ENCODE data around the gene NBPF1. TPM values are rescaled to one million over a fixed set of nuclear protein-coding genes. Genes with fewer than 3 reads are reported as not detected.
"Not testable (repeated sequence)": the region's sequence is repeated elsewhere in the genome, so short reads cannot be mapped to it uniquely, and the experiment has no call there.

The NBPF1 gene
- total RNA-seq (2021) = 27.7 and 29.3 TPM in 2 replicates
- long read RNA-seq, transcript NBPF1-205 (3 exons, 2,755 nt) = major isoform, 5 of 58 reads
- long read RNA-seq, partial matches to known transcripts = 35 of 58 reads
- long read RNA-seq, other reads (novel, unspliced or antisense) = 14 of 58 reads

DNA sequence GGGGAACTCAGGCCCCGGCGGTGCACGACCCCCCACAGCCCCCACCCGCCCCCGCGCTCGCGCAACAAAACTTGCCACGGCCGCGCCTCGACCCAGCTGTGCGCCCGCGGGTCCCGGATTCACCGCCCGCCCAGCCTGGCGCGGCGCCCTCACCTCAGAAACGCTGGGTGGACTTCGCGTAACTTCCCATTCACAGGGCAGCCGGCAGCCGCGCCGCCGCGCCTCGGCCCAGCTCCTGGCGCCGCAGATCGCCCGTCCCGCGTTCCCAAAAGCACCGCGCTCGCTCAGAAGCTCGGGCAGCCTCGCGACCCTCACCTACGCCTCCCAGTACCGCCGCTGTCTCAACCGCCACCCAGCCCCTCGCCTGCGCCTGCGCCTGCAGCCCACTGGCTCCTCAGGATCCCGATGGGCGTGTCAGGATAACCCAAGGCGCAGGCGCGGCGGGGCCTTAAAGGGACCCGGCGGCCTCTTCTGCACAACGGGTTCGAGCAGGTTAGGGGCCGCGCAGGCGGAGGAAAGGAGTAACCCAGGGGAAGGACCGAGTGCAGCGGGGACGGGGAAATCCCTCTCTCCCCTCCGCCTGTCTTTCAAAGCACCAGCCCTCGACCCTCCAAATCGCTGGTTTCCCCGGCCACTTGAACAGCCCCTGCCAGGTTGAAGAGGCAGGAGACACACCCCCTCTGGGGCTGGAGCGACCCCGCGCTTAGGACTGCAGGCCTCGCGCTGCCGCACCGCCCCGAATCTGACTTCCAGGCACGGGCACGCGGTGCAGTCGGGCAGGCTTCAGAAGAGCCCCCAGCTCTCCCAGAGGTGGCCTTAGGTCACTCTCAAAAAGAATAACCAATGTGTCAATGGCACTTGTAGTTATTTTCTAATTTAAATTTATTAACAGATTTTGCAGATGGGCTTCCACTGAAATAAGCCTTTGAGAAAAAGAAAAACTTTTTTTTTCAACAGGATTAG is at the start of gene NBPF1:
Gene NBPF1, minus strand, starts transcription at position 380 of the 963 bp plus-strand sequence.
- H3K4me3 Mint-ChIP-seq = no peak within 1 kb of the TSS
- no peak; the same call in 2 of the 3 replicates for TF ChIP-seq CTCF (conservative IDR thresholded peaks at IDR 0.05)
- no CpG with 5 or more reads among the region's 82 CpGs for WGBS (ENCODE audit: extremely low coverage, insufficient read length, low lambda C conversion rate)

DNA sequence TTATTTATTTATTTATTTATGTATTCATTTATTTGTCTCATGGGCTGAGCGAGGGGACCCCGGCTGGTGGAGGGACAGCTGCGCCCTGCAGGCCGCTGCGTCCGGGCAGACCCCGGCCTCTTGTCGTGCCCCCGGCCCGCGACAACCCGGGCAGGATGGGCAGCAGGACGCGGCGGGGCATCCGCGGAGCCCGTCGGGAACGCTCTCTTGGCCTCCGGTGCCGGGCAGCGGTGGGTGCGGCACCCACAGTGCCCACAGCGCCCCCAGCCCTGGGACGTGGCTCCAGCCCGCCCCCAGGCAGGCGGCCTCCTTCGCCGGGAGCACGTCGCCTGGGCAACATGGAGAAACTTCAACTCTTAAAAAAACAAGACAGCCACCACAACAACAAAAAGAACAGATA is 44.9 kb upstream of the NBPF1 start:
- H3K27ac Mint-ChIP-seq; H3K79me1 ChIP-seq (ENCODE audit: insufficient read depth, low read depth, low read length, poor library complexity, severe bottlenecking); H3K23me2 ChIP-seq (ENCODE audit: insufficient read length, low read depth, low read length, poor library complexity, severe bottlenecking); H3K27me3 ChIP-seq (ENCODE audit: insufficient read depth, low read length); H2AFZ ChIP-seq (ENCODE audit: low read length); H4K5ac ChIP-seq (ENCODE audit: insufficient read length, low read depth, low read length); H3K36me3 Mint-ChIP-seq (ENCODE audit: insufficient read depth in 1 of 3, low read depth in 3 of 3); H2BK12ac ChIP-seq (ENCODE audit: insufficient read length, low read depth, low read length); H3K27ac ChIP-seq (ENCODE audit: insufficient read length, low read depth, low read length); H2BK15ac ChIP-seq (ENCODE audit: low read depth, low read length); H3K18ac ChIP-seq (ENCODE audit: insufficient read length, low read depth, low read length); H3K23ac ChIP-seq (ENCODE audit: insufficient read length, low read depth, low read length); H3K4me2 ChIP-seq (ENCODE audit: insufficient read depth, insufficient read length, low read length); H2BK120ac ChIP-seq (ENCODE audit: low read depth, low read length, poor library complexity, severe bottlenecking); DNase-seq; H3K56ac ChIP-seq (ENCODE audit: insufficient read length, low read depth, low read length); H2AK5ac ChIP-seq (ENCODE audit: insufficient read length, low read length); H3K27me3 Mint-ChIP-seq (ENCODE audit: low read depth); H3K9me3 Mint-ChIP-seq; H3K4me1 ChIP-seq (ENCODE audit: insufficient read depth, low read length); H3K9ac ChIP-seq (ENCODE audit: extremely low read depth, insufficient read length, low read length); H3K4me3 Mint-ChIP-seq; H3K79me2 ChIP-seq (ENCODE audit: insufficient read depth, low read length); H2BK20ac ChIP-seq (ENCODE audit: low read depth, low read length, poor library complexity, severe bottlenecking); H3K4me1 Mint-ChIP-seq; H3K9me3 ChIP-seq (ENCODE audit: control insufficient read depth, low read depth, low read length); H4K8ac ChIP-seq (replicated peaks; ENCODE audit: insufficient read length, low read depth, low read length); H3K14ac ChIP-seq (ENCODE audit: insufficient read depth, low read length); H4K91ac ChIP-seq (ENCODE audit: insufficient read length, low read depth, low read length); H2BK5ac ChIP-seq (ENCODE audit: insufficient read length, low read length); H3T11ph ChIP-seq (ENCODE audit: low read length); H4K20me1 ChIP-seq (ENCODE audit: control insufficient read depth, insufficient read depth, insufficient read length); H3K4ac ChIP-seq (ENCODE audit: low read depth, low read length): not testable (repeated sequence)
- WGBS (ENCODE audit: extremely low coverage, insufficient read length, low lambda C conversion rate) = no CpG with 5 or more reads among the region's 32 CpGs

More for the DNA sequence above, at the start of gene NBPF1:
- Histone ChIP-seq H2BK20ac (ENCODE audit: low read depth, low read length, poor library complexity, severe bottlenecking) (no peak within 1 kb of the TSS), H3K23ac (ENCODE audit: insufficient read length, low read depth, low read length) (no peak within 1 kb of the TSS), H2BK15ac (ENCODE audit: low read depth, low read length) (no peak within 1 kb of the TSS), H2AFZ (ENCODE audit: low read length) (peak within 1 kb of the TSS; percentile 1), H3T11ph (ENCODE audit: low read length) (no peak within 1 kb of the TSS), H3K14ac (ENCODE audit: insufficient read depth, low read length) (peak within 1 kb of the TSS; percentile 72), H3K27me3 (ENCODE audit: insufficient read depth, low read length) (peaks cover 6% of the 10 kb centered on the region; the same call in 1 of the 2 replicates), H4K91ac (ENCODE audit: insufficient read length, low read depth, low read length) (no peak within 1 kb of the TSS), H3K79me1 (ENCODE audit: insufficient read depth, low read depth, low read length, poor library complexity, severe bottlenecking) (no peaks in the 10 kb centered on the region), H3K56ac (ENCODE audit: insufficient read length, low read depth, low read length) (no peak within 1 kb of the TSS), H3K9ac (ENCODE audit: extremely low read depth, insufficient read length, low read length) (peak within 1 kb of the TSS; percentile 25), H2BK12ac (ENCODE audit: insufficient read length, low read depth, low read length) (no peak within 1 kb of the TSS), H3K9me3 (ENCODE audit: control insufficient read depth, low read depth, low read length) (no peaks in the 10 kb centered on the region), H3K27ac (ENCODE audit: insufficient read length, low read depth, low read length) (no peak within 1 kb of the TSS), H4K5ac (ENCODE audit: insufficient read length, low read depth, low read length) (no peak within 1 kb of the TSS), H4K8ac (replicated peaks; ENCODE audit: insufficient read length, low read depth, low read length) (no peak within 1 kb of the TSS), H3K23me2 (ENCODE audit: insufficient read length, low read depth, low read length, poor library complexity, severe bottlenecking) (peaks cover 15% of the 10 kb centered on the region), H4K20me1 (ENCODE audit: control insufficient read depth, insufficient read depth, insufficient read length) (no peaks in the 10 kb centered on the region), H2BK5ac (ENCODE audit: insufficient read length, low read length) (no peak within 1 kb of the TSS), H3K79me2 (ENCODE audit: insufficient read depth, low read length) (no peaks in the 10 kb centered on the region), H2BK120ac (ENCODE audit: low read depth, low read length, poor library complexity, severe bottlenecking) (no peak within 1 kb of the TSS), H3K4ac (ENCODE audit: low read depth, low read length) (no peak within 1 kb of the TSS), H3K4me1 (ENCODE audit: insufficient read depth, low read length) (no peaks in the 10 kb centered on the region; the same call in 1 of the 2 replicates), H3K18ac (ENCODE audit: insufficient read length, low read depth, low read length) (peak within 1 kb of the TSS; percentile 13), H2AK5ac (ENCODE audit: insufficient read length, low read length) (no peak within 1 kb of the TSS), H3K4me2 (ENCODE audit: insufficient read depth, insufficient read length, low read length) (peak within 1 kb of the TSS; percentile 63)
- H3K4me1 Mint-ChIP-seq = no peaks in the 10 kb centered on the region
- peak; percentile 100 for DNase-seq
- no peaks in the 10 kb centered on the region for H3K9me3 Mint-ChIP-seq
- H3K27ac Mint-ChIP-seq = no peak within 1 kb of the TSS
- H3K36me3 Mint-ChIP-seq (ENCODE audit: insufficient read depth in 1 of 3, low read depth in 3 of 3) = no peaks in the 10 kb centered on the region
- H3K27me3 Mint-ChIP-seq (ENCODE audit: low read depth) = no peaks in the 10 kb centered on the region
